GM04504 (cell line): ENCODE measurements around the gene CDH4.

Source experiments
- DNase-seq: peaks from one replicate; pipeline ENCODE4 v3.0.0-alpha.2; 2012; ENCODE audit warnings: low read depth

CDH4 gene

GRCh38 chr20:61655591-61655990 is 403.5 kb downstream of the CDH4 start:
- DNase-seq: no peak

GRCh38 chr20:61656198-61656597 is 404.1 kb downstream of the CDH4 start:
- DNase-seq: no peak

GRCh38 chr20:61657721-61658377 is 405.8 kb downstream of the CDH4 start:
- DNase-seq: no peak

- no peak for DNase-seq
These were observed 406.5 kb downstream of the CDH4 start for GRCh38 chr20:61658563-61658962.

- DNase-seq: no peak
These were observed 407.4 kb downstream of the CDH4 start for GRCh38 chr20:61659246-61659993.

- DNase-seq: no peak
These were observed 407.9 kb downstream of the CDH4 start for GRCh38 chr20:61659994-61660346.

GRCh38 chr20:61660559-61660958 is 408.5 kb downstream of the CDH4 start:
- no peak for DNase-seq

- DNase-seq: no peak
These were observed 409.0 kb downstream of the CDH4 start for GRCh38 chr20:61661025-61661424.

GRCh38 chr20:61661583-61661982 is 409.5 kb downstream of the CDH4 start:
- no peak for DNase-seq

GRCh38 chr20:61662226-61662967 is 410.3 kb downstream of the CDH4 start:
- no peak for DNase-seq

- no peak for DNase-seq
These were observed 410.9 kb downstream of the CDH4 start for GRCh38 chr20:61662968-61663331.

GRCh38 chr20:61663521-61664425 is 411.7 kb downstream of the CDH4 start:
- no peak for DNase-seq

GRCh38 chr20:61664556-61665320 is 412.7 kb downstream of the CDH4 start:
- no peak for DNase-seq

- DNase-seq: no peak
These were observed 413.7 kb downstream of the CDH4 start for GRCh38 chr20:61665528-61666470.

GRCh38 chr20:61666471-61666832 is 414.4 kb downstream of the CDH4 start:
- DNase-seq: no peak

GRCh38 chr20:61667056-61667792 is 415.2 kb downstream of the CDH4 start:
- no peak for DNase-seq

- no peak for DNase-seq
These were observed 416.1 kb downstream of the CDH4 start for GRCh38 chr20:61668065-61668650.

GRCh38 chr20:61668771-61669503 is 416.9 kb downstream of the CDH4 start:
- DNase-seq: no peak
